ENCODE results near the gene CCDC83. TPM values are rescaled to one million over a fixed set of nuclear protein-coding genes. Genes with fewer than 3 reads are reported as not detected.

Gene CCDC83
- total and polyA plus RNA-seq, 9 of the 15 experiments (the other 6 are each of a cell fraction or from before 2014, with no cell fraction given): not detected

- TF ChIP-seq MNT (conservative IDR thresholded peaks at IDR 0.05) (no peak), SMARCB1 (IDR thresholded peaks at IDR 0.05; ENCODE audit: insufficient read length, low read depth) (no peak), CXXC5 (CRISPR knock-in tag; IDR thresholded peaks at IDR 0.05) (peak; percentile 70), CBX5 (IDR thresholded peaks at IDR 0.05; ENCODE audit: borderline replicate concordance, low read depth) (no peak), AFF1 (IDR thresholded peaks at IDR 0.05; ENCODE audit: low read depth in 1 of 2, partially characterized antibody in 2 of 2) (no peak), ZNF696 (CRISPR knock-in tag; conservative IDR thresholded peaks at IDR 0.05) (no peak), ZNF133 (CRISPR knock-in tag; IDR thresholded peaks at IDR 0.05) (no peak), PKNOX1 (IDR thresholded peaks at IDR 0.05) (no peak), RAD51 (IDR thresholded peaks at IDR 0.05; ENCODE audit: borderline replicate concordance, low read depth) (no peak), CBFB (CRISPR knock-in tag; IDR thresholded peaks at IDR 0.05) (no peak), L3MBTL2 (IDR thresholded peaks at IDR 0.05) (peak; percentile 57), FOXM1 (IDR thresholded peaks at IDR 0.05; ENCODE audit: low read depth) (no peak), FOXM1 (CRISPR knock-in tag; IDR thresholded peaks at IDR 0.05; ENCODE audit: low read depth) (no peak), E2F6 (IDR thresholded peaks at IDR 0.05; ENCODE audit: borderline replicate concordance in 1 of 2, extremely low read depth in 1 of 2, insufficient read depth in 1 of 2, insufficient read length in 1 of 2, low read depth in 1 of 2, low read length in 1 of 2, poor library complexity in 1 of 2, severe bottlenecking in 1 of 2) (peak in 1 of 2 experiments; percentile 91), WHSC1 (IDR thresholded peaks at IDR 0.05; ENCODE audit: low read length) (no peak), ZNF511 (CRISPR knock-in tag; IDR thresholded peaks at IDR 0.05) (0 out of 2 replicates have a peak, but pooled peaks have one; percentile 27), RBM14 (IDR thresholded peaks at IDR 0.05; ENCODE audit: borderline replicate concordance, insufficient read depth, low read depth, low read length) (no peak)
Observed at GRCh38 chr11:85810871-85811611, 44.1 kb upstream of the CCDC83 start, which contains the start of gene SYTL2 (continued).

Data from K562 (cell line).